ENCODE data around the gene KSR1. TPM values are rescaled to one million over a fixed set of nuclear protein-coding genes. Genes with fewer than 3 reads are reported as not detected.
A peak's percentile ranks its signal among the peaks of the same experiment; 100 is the strongest.

KSR1 gene
- total RNA-seq, 2 experiments from 2014 or later: 19.4 to 25.3 TPM

DNA sequence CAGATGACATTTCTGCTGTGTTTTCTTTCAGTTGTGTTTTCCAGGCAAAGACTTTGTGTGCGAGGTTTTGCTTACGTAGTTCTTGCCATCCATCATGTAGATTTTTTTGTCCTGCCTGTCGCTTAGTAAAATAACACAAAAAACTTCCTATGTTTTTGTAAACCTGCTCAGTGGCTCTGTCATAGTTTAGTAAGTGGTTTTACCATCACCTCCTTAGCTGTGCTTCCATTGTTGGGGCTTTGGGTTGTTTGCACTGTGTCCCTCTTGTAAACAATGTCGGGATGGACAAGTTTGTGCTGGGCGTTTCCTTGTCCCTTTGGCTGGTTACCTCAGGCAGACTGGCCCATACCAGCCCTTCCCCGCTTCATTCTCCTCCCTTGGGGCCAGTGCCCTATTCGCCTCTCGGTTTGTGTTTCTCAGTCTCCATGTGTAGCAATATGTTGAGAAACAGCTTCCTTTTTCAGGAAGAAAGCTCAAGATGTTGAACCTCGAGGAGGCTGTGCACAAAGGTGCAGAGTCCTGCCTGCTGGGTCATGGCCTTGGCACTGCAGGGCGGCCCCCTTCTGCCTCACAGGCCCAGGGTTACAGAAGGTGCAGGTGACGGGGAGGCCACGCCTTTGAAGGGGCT, 74.6 kb downstream of the KSR1 start:
- peak in 3 of 14 experiments; percentile 21 to 40 (median 29) for DNase-seq
- ChIA-PET POLR2A (no interaction called here), CTCF (no interaction called here)
- Histone ChIP-seq H3K4me1 (ENCODE audit: insufficient read depth, low read length) (peaks cover 11% of the 10 kb centered on the region), H3K27ac (ENCODE audit: low read depth in 1 of 2, low read length in 2 of 2) (no peak overlapping the region), H3K36me3 (ENCODE audit: insufficient read depth, low read length) (no peaks in the 10 kb centered on the region), H3K4me3 (ENCODE audit: low read length) (no peak overlapping the region), H3K9me3 (ENCODE audit: control insufficient read depth in 1 of 2, insufficient read depth in 1 of 2, low read length in 2 of 2) (no peaks in the 10 kb centered on the region), H3K27me3 (ENCODE audit: control insufficient read depth in 1 of 2, insufficient read depth in 2 of 2, low read length in 2 of 2) (no peaks in the 10 kb centered on the region)
- H3K4me1 Mint-ChIP-seq (ENCODE audit: low read depth): peaks cover 22% of the 10 kb centered on the region
- H3K4me3 Mint-ChIP-seq: no peak overlapping the region
- H3K36me3 Mint-ChIP-seq (ENCODE audit: low read depth): no peaks in the 10 kb centered on the region
- ATAC-seq (ENCODE audit: poor library complexity): no peak
- H3K9me3 Mint-ChIP-seq: no peaks in the 10 kb centered on the region
- no peaks in the 10 kb centered on the region for H3K27me3 Mint-ChIP-seq
- no peak for TF ChIP-seq CTCF (IDR thresholded peaks at IDR 0.05)
- intact Hi-C loops (cut with DNase I, micrococcal nuclease): loop anchor here in 1 of 2 experiments (10.0 kb wide), 2 partner anchors 46 to 96 kb away; no protein-coding TSS in a partner anchor
- H3K27ac Mint-ChIP-seq: no peak overlapping the region

GRCh38 chr17:27531469-27531961, 75.3 kb downstream of the KSR1 start:
- no peaks in the 10 kb centered on the region for H3K9me3 Mint-ChIP-seq
- intact Hi-C loops (cut with DNase I, micrococcal nuclease): loop anchor here in 1 of 2 experiments (10.0 kb wide), 2 partner anchors 47 to 97 kb away; no protein-coding TSS in a partner anchor
- Histone ChIP-seq H3K4me3 (ENCODE audit: low read length) (no peak overlapping the region), H3K27ac (ENCODE audit: low read depth in 1 of 2, low read length in 2 of 2) (no peak overlapping the region), H3K27me3 (ENCODE audit: control insufficient read depth in 1 of 2, insufficient read depth in 2 of 2, low read length in 2 of 2) (no peaks in the 10 kb centered on the region), H3K4me1 (ENCODE audit: insufficient read depth, low read length) (peaks cover 8% of the 10 kb centered on the region), H3K9me3 (ENCODE audit: control insufficient read depth in 1 of 2, insufficient read depth in 1 of 2, low read length in 2 of 2) (no peaks in the 10 kb centered on the region), H3K36me3 (ENCODE audit: insufficient read depth, low read length) (no peaks in the 10 kb centered on the region)
- no peak for DNase-seq
- no peaks in the 10 kb centered on the region for H3K36me3 Mint-ChIP-seq (ENCODE audit: low read depth)
- ATAC-seq (ENCODE audit: poor library complexity): no peak
- peaks cover 15% of the 10 kb centered on the region for H3K4me1 Mint-ChIP-seq (ENCODE audit: low read depth)
- H3K4me3 Mint-ChIP-seq: no peak overlapping the region
- no peak for TF ChIP-seq CTCF (IDR thresholded peaks at IDR 0.05)
- H3K27me3 Mint-ChIP-seq: no peaks in the 10 kb centered on the region
- no peak overlapping the region for H3K27ac Mint-ChIP-seq
- POLR2A ChIA-PET: no interaction called here
- CTCF ChIA-PET: no interaction called here

DNA sequence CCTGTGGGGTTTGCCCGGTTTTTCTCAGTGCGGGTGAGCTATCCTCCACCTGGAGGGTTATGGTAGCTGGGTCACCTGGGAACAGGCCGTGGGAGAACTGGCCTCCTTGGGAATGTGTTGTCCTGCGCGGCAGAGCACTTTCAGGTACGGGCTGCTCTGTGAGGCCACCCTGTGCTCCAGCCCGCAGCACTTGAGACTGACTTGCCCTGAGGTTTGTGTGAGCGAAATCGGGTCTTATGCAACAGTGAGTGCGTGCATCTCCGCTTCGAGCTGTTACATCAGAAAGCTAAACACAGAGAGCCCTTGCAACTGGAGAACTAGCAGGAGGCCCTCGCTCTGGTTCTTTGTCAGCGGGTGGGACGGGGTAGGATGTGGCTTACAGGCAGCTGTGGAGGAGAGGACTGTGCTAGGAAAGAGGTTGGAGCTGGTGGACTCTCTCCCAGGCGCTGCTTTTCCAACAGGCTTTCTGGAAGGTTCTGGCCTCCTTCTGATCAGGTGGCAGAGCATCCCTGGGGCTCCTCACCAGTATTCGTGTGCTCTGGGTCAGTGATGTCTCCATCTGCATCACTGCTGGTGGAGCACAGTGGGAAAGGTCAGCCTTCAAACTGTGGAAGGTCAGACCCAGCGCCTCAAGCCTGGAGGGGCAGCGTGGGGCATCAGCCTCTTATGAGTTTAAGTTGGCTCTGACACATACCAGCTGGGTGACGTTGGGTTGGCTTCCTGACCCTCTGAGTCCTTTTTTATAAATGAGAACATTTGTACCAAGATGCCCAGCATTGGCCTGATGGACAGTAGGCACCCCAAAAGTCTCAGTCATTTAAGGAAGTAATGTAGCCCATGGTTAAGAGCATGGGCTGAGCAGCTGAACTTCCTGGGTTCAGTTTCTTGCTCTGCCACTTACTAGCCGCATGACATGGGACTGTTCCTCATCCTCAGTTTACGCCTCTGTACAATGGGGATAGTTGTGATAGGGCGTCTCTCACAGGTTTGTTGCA, 76.3 kb downstream of the KSR1 start:
- intact Hi-C loops (cut with DNase I, micrococcal nuclease): loop anchor here in 1 of 2 experiments (10.0 kb wide), 2 partner anchors 48 to 98 kb away; no protein-coding TSS in a partner anchor
- DNase-seq (peak in 3 of 14 experiments; percentile 25 to 64 (median 60)), ATAC-seq (ENCODE audit: poor library complexity) (no peak)
- no peak overlapping the region for H3K4me3 Mint-ChIP-seq
- H3K27ac Mint-ChIP-seq: no peak overlapping the region
- Histone ChIP-seq H3K36me3 (ENCODE audit: insufficient read depth, low read length) (no peaks in the 10 kb centered on the region), H3K9me3 (ENCODE audit: control insufficient read depth in 1 of 2, insufficient read depth in 1 of 2, low read length in 2 of 2) (no peaks in the 10 kb centered on the region), H3K4me3 (ENCODE audit: low read length) (no peak overlapping the region), H3K27ac (ENCODE audit: low read depth in 1 of 2, low read length in 2 of 2) (no peak overlapping the region), H3K27me3 (ENCODE audit: control insufficient read depth in 1 of 2, insufficient read depth in 2 of 2, low read length in 2 of 2) (no peaks in the 10 kb centered on the region), H3K4me1 (ENCODE audit: insufficient read depth, low read length) (peaks cover 4% of the 10 kb centered on the region)
- H3K9me3 Mint-ChIP-seq: no peaks in the 10 kb centered on the region
- no peaks in the 10 kb centered on the region for H3K36me3 Mint-ChIP-seq (ENCODE audit: low read depth)
- H3K27me3 Mint-ChIP-seq: no peaks in the 10 kb centered on the region
- POLR2A ChIA-PET: no interaction called here
- CTCF ChIA-PET: no interaction called here
- TF ChIP-seq CTCF (IDR thresholded peaks at IDR 0.05): no peak
- H3K4me1 Mint-ChIP-seq (ENCODE audit: low read depth): peaks cover 10% of the 10 kb centered on the region
